K562 (cell line): ENCODE results near the gene MAPRE2. TPM values are rescaled to one million over a fixed set of nuclear protein-coding genes. Genes with fewer than 3 reads are reported as not detected.
A peak's percentile ranks its signal among the peaks of the same experiment; 100 is the strongest.

Source experiments
- CBFA2T3 ChIP-seq: fragments of 450-650 bp; IDR thresholded peaks from 2 replicates; pipeline ENCODE4 v1.6.1; 2017
- CEBPZ ChIP-seq: fragments of 150-350 bp; IDR thresholded peaks from 2 replicates; pipeline ENCODE4 v1.6.1; 2014; ENCODE audit warnings: low read depth, mild to moderate bottlenecking, low read length, borderline replicate concordance
- CREB1 ChIP-seq, 2 experiments: sonication (generic) in 1 of 2; formaldehyde crosslinking in 1 of 2; IDR thresholded peaks; 2 replicates each; pipeline versions ENCODE4 v1.6.1 to v1.8.0; 2012 to 2022; ENCODE audit warnings: inconsistent platforms in 1 of 2, mild to moderate bottlenecking in 1 of 2, missing genetic modification reagents in 1 of 2, moderate library complexity in 1 of 2
- EP300 ChIP-seq: IDR thresholded peaks from 2 replicates; pipeline ENCODE4 v1.6.1; 2012; ENCODE audit warnings: low read length, improper control_type of control experiment
- HINFP ChIP-seq: fragments of 450-650 bp; conservative IDR thresholded peaks from 2 replicates; pipeline ENCODE4 v1.6.1; 2016; ENCODE audit warnings: missing genetic modification characterization, low read depth, mild to moderate bottlenecking, control low read depth, missing compliant biosample characterization
- MCM5 ChIP-seq: fragments of 450-650 bp; IDR thresholded peaks from 2 replicates; pipeline ENCODE4 v1.6.1; 2016; ENCODE audit warnings: low read depth
- MEIS2 ChIP-seq: fragments of 450-650 bp; IDR thresholded peaks from 2 replicates; pipeline ENCODE4 v1.6.1; 2014; ENCODE audit warnings: mild to moderate bottlenecking; ENCODE audit not compliant: partially characterized antibody
- POLR2G ChIP-seq: fragments of 200-400 bp; formaldehyde crosslinking; IDR thresholded peaks from 2 replicates; pipeline ENCODE4 v1.6.1; 2017; ENCODE audit warnings: low read depth, mild to moderate bottlenecking, antibody characterized with exemption, low read length, moderate library complexity
- SIX5 ChIP-seq, 2 experiments: IDR thresholded peaks; 2 replicates each; pipeline ENCODE4 v1.6.1; 2011; ENCODE audit warnings: low read length in 2 of 2, borderline replicate concordance in 1 of 2, low read depth in 1 of 2, mild to moderate bottlenecking in 1 of 2, moderate library complexity in 1 of 2; ENCODE audit not compliant: insufficient read depth in 1 of 2
- SOX6 ChIP-seq: fragments of 450-650 bp; IDR thresholded peaks from 2 replicates; pipeline ENCODE4 v1.6.1; 2014; ENCODE audit warnings: mild to moderate bottlenecking
- polyA plus RNA-seq, 8 experiments: library from polyadenylated mRNA; depleted of rRNA in 4 of 8; stranded (reverse) in 5 of 8; unstranded in 3 of 8; fragments of >200 nt; fragmentation: Nextera tagmentation in 2 of 8; fragmentation: Illumina TruSeq in 1 of 8; extraction: Ambion mirVana in 2 of 8; extraction: Trizol in 1 of 8; gene quantifications; 2 replicates each; pipeline versions ENCODE4 v1.2.1 to v1.2.3, GENCODE V29; 2011 to 2014; ENCODE audit warnings: inconsistent platforms in 1 of 8, missing spikeins in 1 of 8
- total RNA-seq, 7 experiments: library from RNA; depleted of rRNA in 6 of 7; stranded (reverse); fragments of >200 nt in 6 of 7; fragmentation: Illumina TruSeq in 2 of 7; extraction: Trizol in 2 of 7; gene quantifications; 2 replicates each; pipeline versions ENCODE4 v1.2.1 to v1.2.3, GENCODE V29; 2011 to 2021; ENCODE audit warnings: low replicate concordance in 1 of 7

Gene MAPRE2
- total and polyA plus RNA-seq, 9 of the 15 experiments (the other 6 are each of a cell fraction or from before 2014, with no cell fraction given): 32.3 to 70.7 (median 40.7) TPM

GRCh38 chr18:35042389-35043071 is 1.3 kb downstream of the MAPRE2 start (continued):
- TF ChIP-seq CEBPZ (no peak), EP300 (0 out of 2 replicates have a peak, but pooled peaks have one; percentile 8), POLR2G (no peak), MCM5 (no peak), CBFA2T3 (peak; percentile 55; the same call in 1 of the 2 replicates), HINFP (tag) (no peak), MEIS2 (peak; percentile 26), SOX6 (peak; percentile 89), SIX5 (IDR thresholded peaks at IDR 0.05; ENCODE audit: borderline replicate concordance in 1 of 2, insufficient read depth in 1 of 2, low read depth in 1 of 2, low read length in 2 of 2) (no peak), CREB1 (IDR thresholded peaks at IDR 0.05) (no peak), CREB1 (CRISPR knock-in tag; IDR thresholded peaks at IDR 0.05) (no peak)
- TF ChIP-seq, all 486 proteins: peak for 10
